B cell (primary cell): ENCODE results near the gene KCNC4. TPM values are rescaled to one million over a fixed set of nuclear protein-coding genes. Genes with fewer than 3 reads are reported as not detected.

Experiments
- ATAC-seq: fragments of 200-7000 bp; cut with Tn5 transposase; one replicate; pipeline ENCODE4 v1.10.0; 2021; ENCODE audit warnings: low read depth, mild to moderate bottlenecking, moderate number of reproducible peaks, moderate library complexity
- CTCF ChIA-PET: fragments of 350-600 bp; sonication (Branson Sonifier 250); formaldehyde crosslinking; loops from one replicate; lab custom pipeline; 2021; ENCODE audit warnings: antibody characterized with exemption, inconsistent platforms; lab: Charles Lee
- POLR2A ChIA-PET: fragments of 350-600 bp; sonication (Branson Sonifier 250); formaldehyde crosslinking; loops from one replicate; lab custom pipeline; 2021; ENCODE audit warnings: antibody characterized with exemption; lab: Charles Lee
- DNase-seq: peaks from one replicate; pipeline ENCODE4 v3.0.0; 2013
- H2AFZ ChIP-seq: 2 replicates; pipeline ENCODE4 v1.6.1; 2012; ENCODE audit warnings: mild to moderate bottlenecking, low read depth, low read length; ENCODE audit not compliant: insufficient read depth, poor library complexity, severe bottlenecking
- H3K27ac ChIP-seq, 2 donors: 1 replicate in 1 of 2; 2 replicates in 1 of 2; pipeline ENCODE4 v1.5.1; 2012 to 2013; ENCODE audit warnings: low read length in 2 of 2, mild to moderate bottlenecking in 2 of 2, moderate library complexity in 1 of 2
- H3K27me3 ChIP-seq, 4 experiments: fragments of 200-600 bp in 1 of 4; sonication (generic) in 1 of 4; replicated peaks in 1 of 4; 1 replicate in 2 of 4; 2 replicates in 2 of 4; pipeline versions ENCODE4 v1.6.1 to v1.7.0; 2013 to 2016; ENCODE audit warnings: low read length in 3 of 4, mild to moderate bottlenecking in 2 of 4, mixed read lengths in 1 of 4, moderate library complexity in 1 of 4; ENCODE audit not compliant: insufficient read depth in 4 of 4, control insufficient read depth in 3 of 4; ENCODE audit errors: control extremely low read depth in 1 of 4
- H3K36me3 ChIP-seq, 2 experiments: replicated peaks in 1 of 2; 1 replicate in 1 of 2; 2 replicates in 1 of 2; pipeline versions ENCODE4 v1.6.1 to v1.7.1; 2013; ENCODE audit warnings: low read length in 1 of 2; ENCODE audit not compliant: insufficient read depth in 2 of 2, control insufficient read depth in 1 of 2; ENCODE audit errors: control extremely low read depth in 1 of 2, extremely low read depth in 1 of 2
- H3K4me1 ChIP-seq, 2 donors: fragments of 200-600 bp in 1 of 2; sonication (generic) in 1 of 2; 1 replicate in 1 of 2; 2 replicates in 1 of 2; pipeline versions ENCODE4 v1.5.1 to v1.6.1; 2013 to 2017; ENCODE audit warnings: low read length in 2 of 2; ENCODE audit not compliant: control insufficient read depth in 2 of 2, insufficient read depth in 2 of 2
- H3K4me2 ChIP-seq: replicated peaks from 2 replicates; pipeline ENCODE3; 2012; ENCODE audit warnings: mild to moderate bottlenecking, low read depth, low read length; ENCODE audit not compliant: poor library complexity, severe bottlenecking
- H3K4me3 ChIP-seq, 5 experiments: fragments of 200-600 bp in 1 of 5; sonication (generic) in 1 of 5; 1 replicate in 3 of 5; 2 replicates in 2 of 5; pipeline versions ENCODE4 v1.5.1 to v1.7.0; 2011 to 2016; ENCODE audit warnings: low read length in 4 of 5, mild to moderate bottlenecking in 4 of 5, low read depth in 2 of 5, control low read depth in 1 of 5, moderate library complexity in 1 of 5; ENCODE audit not compliant: insufficient read depth in 1 of 5; ENCODE audit errors: control extremely low read depth in 1 of 5, extremely low read depth in 1 of 5
- H3K79me2 ChIP-seq: fragments of 200-600 bp; sonication (generic); one replicate; pipeline ENCODE4 v1.6.0; 2016; ENCODE audit warnings: low read length; ENCODE audit not compliant: control insufficient read depth, insufficient read depth
- H3K9ac ChIP-seq: fragments of 200-600 bp; sonication (generic); 2 replicates; pipeline ENCODE4 v1.6.1; 2017; ENCODE audit warnings: mild to moderate bottlenecking, low read length, moderate library complexity
- H3K9me3 ChIP-seq, 3 donors: one replicate each; pipeline versions ENCODE4 v1.6.1 to v1.7.1; 2013; ENCODE audit warnings: low read length in 2 of 3; ENCODE audit not compliant: control insufficient read depth in 2 of 3, insufficient read depth in 1 of 3; ENCODE audit errors: control extremely low read depth in 1 of 3
- H4K20me1 ChIP-seq: 2 replicates; pipeline ENCODE4 v1.6.0; 2012; ENCODE audit warnings: mild to moderate bottlenecking, low read length; ENCODE audit not compliant: insufficient read depth, control insufficient read depth, poor library complexity, severe bottlenecking
- H3K27ac Mint-ChIP-seq: one replicate; pipeline ENCODE4 v1.8.0; 2021; ENCODE audit warnings: mixed read lengths
- H3K27me3 Mint-ChIP-seq: one replicate; pipeline ENCODE4 v1.8.0; 2021; ENCODE audit warnings: mixed read lengths
- H3K4me1 Mint-ChIP-seq: one replicate; pipeline ENCODE4 v1.8.0; 2021; ENCODE audit warnings: mixed read lengths
- H3K4me3 Mint-ChIP-seq: one replicate; pipeline ENCODE4 v1.8.0; 2021; ENCODE audit warnings: mixed read lengths
- H3K9me3 Mint-ChIP-seq: one replicate; pipeline ENCODE4 v1.8.0; 2022; ENCODE audit warnings: mixed read lengths; ENCODE audit not compliant: insufficient read depth
- CTCF ChIP-seq: fragments of 200-600 bp; IDR thresholded peaks from one replicate; pipeline ENCODE4 v1.8.0; 2022; ENCODE audit warnings: antibody characterized with exemption, mild to moderate bottlenecking
- EZH2 ChIP-seq: IDR thresholded peaks from 2 replicates; pipeline ENCODE4 v1.6.1; 2012; ENCODE audit warnings: borderline replicate concordance, low read depth, mild to moderate bottlenecking, moderate library complexity, low read length; ENCODE audit not compliant: insufficient read depth, poor library complexity, severe bottlenecking
- WGBS: methylation state at CpG from one replicate; pipeline ENCODE4 v1.1.5; 2013; ENCODE audit warnings: missing lambda C conversion rate; ENCODE audit not compliant: insufficient coverage; 5-methylcytosine and 5-hydroxymethylcytosine counted together
- intact Hi-C: fragments of 100-400 bp; cut with micrococcal nuclease; formaldehyde crosslinking; loops from one replicate; pipeline ENCODE4 v1.10.0; 2022
- polyA plus RNA-seq: library from polyadenylated mRNA; depleted of rRNA; stranded (reverse); fragments of >200 nt; gene quantifications from 2 replicates; pipeline ENCODE4 v1.2.3, GENCODE V29; 2012
- total RNA-seq, 2 donors: library from RNA; stranded (reverse); fragments of 120-200 nt in 1 of 2; gene quantifications; 1 replicate in 1 of 2; 2 replicates in 1 of 2; pipeline versions ENCODE4 v1.2.3 to v1.2.4, GENCODE V29; 2013 to 2022

The KCNC4 gene
- total and polyA plus RNA-seq, 2 donors (not counting 1 experiment from before 2014, with no cell fraction given): 3.2 to 24.1 TPM

GRCh38 chr1:110237386-110238152 lies 27.5 kb downstream of the KCNC4 start:
- no peaks in the 10 kb centered on the region for H3K36me3 ChIP-seq
- 72% methylated on average over 9 of the region's 13 CpGs for WGBS
- H4K20me1 ChIP-seq: no peaks in the 10 kb centered on the region
- Mint-ChIP-seq H3K27ac (no peak overlapping the region), H3K9me3 (no peaks in the 10 kb centered on the region), H3K27me3 (no peaks in the 10 kb centered on the region), H3K4me1 (peaks cover 12% of the 10 kb centered on the region), H3K4me3 (no peak overlapping the region)
- H3K27me3 ChIP-seq: no peaks in the 10 kb centered on the region
- no peaks in the 10 kb centered on the region for H3K79me2 ChIP-seq
- no peak overlapping the region for H3K4me3 ChIP-seq
- ChIA-PET POLR2A (no interaction called here), CTCF (interaction anchor here (0.7 to 2.6 kb wide), 2 partner anchors 76 to 200 kb away, joined by 4 to 9 read pairs; no protein-coding TSS in a partner anchor)
- H3K4me1 ChIP-seq: peaks cover 0 to 12% of the 10 kb centered on the region in 2 donors
- ATAC-seq: peak; percentile 60
- H3K9ac ChIP-seq: no peak overlapping the region
- no peak overlapping the region for H2AFZ ChIP-seq
- peak; percentile 19 for DNase-seq
- no peaks in the 10 kb centered on the region for H3K9me3 ChIP-seq
- H3K27ac ChIP-seq: no peak overlapping the region
- intact Hi-C loops: no loop called here
- TF ChIP-seq EZH2 (no peak), CTCF (no peak)
- H3K4me2 ChIP-seq: no peak overlapping the region
